Stimulated activated CD8-positive, alpha-beta memory T cell treated with anti-CD3 and anti-CD28 coated beads, Interleukin-4, amount 100 ng/mL, for 48 hours (primary cell): ENCODE results near the gene SLC22A4.
A peak's percentile ranks its signal among the peaks of the same experiment; 100 is the strongest.

Source experiments
- DNase-seq: peaks from one replicate; pipeline ENCODE4 v3.0.0-alpha.2; 2020

The SLC22A4 gene

GRCh38 chr5:132378580-132378979 lies 84.4 kb downstream of the SLC22A4 start:
- no peak for DNase-seq

- DNase-seq: no peak
Measured at GRCh38 chr5:132380047-132380446, 85.9 kb downstream of the SLC22A4 start.

- DNase-seq: no peak
Measured at GRCh38 chr5:132380741-132381140, 86.5 kb downstream of the SLC22A4 start.

- DNase-seq: no peak
Measured at GRCh38 chr5:132381614-132382013, 87.4 kb downstream of the SLC22A4 start.

- DNase-seq: no peak
Measured at GRCh38 chr5:132383261-132383660, 89.1 kb downstream of the SLC22A4 start.

- DNase-seq: no peak
Measured at GRCh38 chr5:132383984-132384383, 89.8 kb downstream of the SLC22A4 start.

GRCh38 chr5:132384506-132385050 lies 90.4 kb downstream of the SLC22A4 start:
- no peak for DNase-seq

GRCh38 chr5:132385326-132386105 lies 91.3 kb downstream of the SLC22A4 start:
- peak; percentile 68 for DNase-seq

- DNase-seq: peak; percentile 80
Measured at GRCh38 chr5:132386644-132387286, 92.6 kb downstream of the SLC22A4 start.

GRCh38 chr5:132387640-132388117 lies 93.5 kb downstream of the SLC22A4 start:
- DNase-seq: peak; percentile 15

GRCh38 chr5:132388244-132389050 lies 94.3 kb downstream of the SLC22A4 start:
- DNase-seq: peak; percentile 5

- no peak for DNase-seq
Measured at GRCh38 chr5:132389051-132389331, 94.8 kb downstream of the SLC22A4 start.

GRCh38 chr5:132389585-132390286 lies 95.5 kb downstream of the SLC22A4 start:
- peak; percentile 33 for DNase-seq

- DNase-seq: no peak
Measured at GRCh38 chr5:132391247-132391646, 97.1 kb downstream of the SLC22A4 start.

GRCh38 chr5:132391870-132392269 lies 97.7 kb downstream of the SLC22A4 start:
- no peak for DNase-seq

- DNase-seq: no peak
Measured at GRCh38 chr5:132392411-132392810, 98.2 kb downstream of the SLC22A4 start.

- DNase-seq: no peak
Measured at GRCh38 chr5:132392978-132393825, 99.0 kb downstream of the SLC22A4 start.
